Astrocyte (in vitro differentiated cells and primary cell): ENCODE results near the gene ARHGEF5. TPM values are rescaled to one million over a fixed set of nuclear protein-coding genes. Genes with fewer than 3 reads are reported as not detected.

Experiments used
- DNase-seq: peaks from one replicate; pipeline ENCODE4 v3.0.0-alpha.2; 2010; ENCODE audit warnings: low read depth
- FAIRE-seq: peaks from 2 replicates; lab custom pipeline; 2011; peaks lifted over from hg19 to GRCh38; lab: Jason Lieb, UNC
- H2AFZ ChIP-seq: 2 replicates; pipeline ENCODE4 v1.6.0; 2012; ENCODE audit warnings: low read depth, low read length, inconsistent platforms
- H3K27ac ChIP-seq: 2 replicates; pipeline ENCODE4 v1.5.1; 2011; ENCODE audit warnings: low read depth, low read length, inconsistent platforms
- H3K27me3 ChIP-seq: 2 replicates; pipeline ENCODE4 v1.6.0; 2011; ENCODE audit warnings: low read length, inconsistent platforms; ENCODE audit not compliant: insufficient read depth
- H3K36me3 ChIP-seq: 2 replicates; pipeline ENCODE4 v1.5.1; 2011; ENCODE audit warnings: low read length, inconsistent platforms; ENCODE audit not compliant: insufficient read depth
- H3K4me1 ChIP-seq: 2 replicates; pipeline ENCODE4 v1.5.1; 2011; ENCODE audit warnings: low read length, inconsistent platforms; ENCODE audit not compliant: insufficient read depth
- H3K4me2 ChIP-seq: 2 replicates; pipeline ENCODE4 v1.6.0; 2012; ENCODE audit warnings: low read length, inconsistent platforms
- H3K4me3 ChIP-seq: 2 replicates; pipeline ENCODE4 v1.5.1; 2011; ENCODE audit warnings: low read depth, mild to moderate bottlenecking, low read length, inconsistent platforms; ENCODE audit not compliant: insufficient read depth
- H3K79me2 ChIP-seq: 2 replicates; pipeline ENCODE4 v1.6.0; 2012; ENCODE audit warnings: mild to moderate bottlenecking, low read length, inconsistent platforms; ENCODE audit not compliant: insufficient read depth
- H3K9ac ChIP-seq: 2 replicates; pipeline ENCODE4 v1.6.0; 2012; ENCODE audit warnings: mild to moderate bottlenecking, low read length, inconsistent platforms
- H3K9me3 ChIP-seq: 2 replicates; pipeline ENCODE4 v1.5.1; 2012; ENCODE audit warnings: low read depth, mild to moderate bottlenecking, low read length, inconsistent platforms; ENCODE audit not compliant: insufficient read depth
- H4K20me1 ChIP-seq: 2 replicates; pipeline ENCODE4 v1.6.0; 2012; ENCODE audit warnings: low read length, inconsistent platforms; ENCODE audit not compliant: insufficient read depth
- H3K27ac Mint-ChIP-seq: one replicate; pipeline ENCODE4 v1.8.0; 2021; ENCODE audit warnings: mild to moderate bottlenecking, mixed read lengths; ENCODE audit not compliant: unreplicated experiment
- H3K27me3 Mint-ChIP-seq: one replicate; pipeline ENCODE4 v1.8.0; 2021; ENCODE audit warnings: low read depth, mixed read lengths; ENCODE audit not compliant: unreplicated experiment
- H3K36me3 Mint-ChIP-seq: one replicate; pipeline ENCODE4 v1.8.0; 2021; ENCODE audit warnings: low read depth, mixed read lengths; ENCODE audit not compliant: unreplicated experiment
- H3K4me1 Mint-ChIP-seq: one replicate; pipeline ENCODE4 v1.8.0; 2021; ENCODE audit warnings: low read depth, mixed read lengths; ENCODE audit not compliant: unreplicated experiment
- H3K4me3 Mint-ChIP-seq: one replicate; pipeline ENCODE4 v1.8.0; 2021; ENCODE audit warnings: mild to moderate bottlenecking, moderate library complexity, mixed read lengths; ENCODE audit not compliant: unreplicated experiment
- H3K9me3 Mint-ChIP-seq: one replicate; pipeline ENCODE4 v1.8.0; 2021; ENCODE audit warnings: mild to moderate bottlenecking, mixed read lengths; ENCODE audit not compliant: unreplicated experiment
- EZH2 ChIP-seq: IDR thresholded peaks from 2 replicates; pipeline ENCODE4 v1.6.1; 2012; ENCODE audit warnings: mild to moderate bottlenecking, low read length, inconsistent platforms; ENCODE audit not compliant: insufficient read depth
- total RNA-seq: library from RNA; stranded (reverse); gene quantifications from 2 replicates; pipeline ENCODE4 v1.2.1, GENCODE V29; 2021
- TF ChIP-seq, protein P1 (sequence below): IDR thresholded peaks from 2 replicates; pipeline ENCODE4 v1.5.1; 2011; ENCODE audit warnings: low read depth, mild to moderate bottlenecking, inconsistent platforms, low read length, moderate library complexity; ENCODE audit not compliant: insufficient read depth

ARHGEF5 gene
- total RNA-seq, 1 donor from 2014 or later = 9.3 TPM

DNA sequence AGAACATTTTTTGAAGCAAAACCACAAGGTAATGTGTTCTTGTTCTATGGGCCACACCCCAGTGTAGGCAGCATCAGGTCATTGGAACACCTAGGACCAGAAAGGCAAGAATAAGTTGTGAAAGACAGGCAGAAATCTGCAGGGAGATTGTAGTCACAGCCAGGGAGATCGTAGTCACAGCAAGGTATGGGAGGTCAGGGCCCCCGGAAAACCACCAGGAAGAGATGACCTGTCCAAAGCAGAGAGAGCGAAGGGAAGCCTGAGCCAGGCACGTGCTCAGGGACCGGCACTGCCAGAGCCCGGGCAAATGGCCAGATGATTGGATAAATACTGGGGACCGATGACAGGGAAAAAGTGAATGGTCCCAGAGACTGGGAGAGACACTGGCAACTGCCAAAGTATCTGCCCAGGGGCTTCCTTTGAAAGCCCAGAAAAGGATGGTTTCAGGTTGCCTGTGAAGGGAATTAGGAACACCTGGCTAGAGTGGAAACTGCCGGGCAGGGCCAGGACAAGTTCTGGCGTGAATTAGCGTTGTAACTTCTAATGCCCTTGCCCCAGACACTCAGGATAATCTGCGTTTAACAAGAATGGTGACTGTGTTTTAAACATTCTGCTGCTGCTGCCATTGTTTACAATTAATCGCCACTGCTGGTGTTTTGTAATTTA, 52.2 kb downstream of the ARHGEF5 start:
- TF ChIP-seq, protein P1, sequence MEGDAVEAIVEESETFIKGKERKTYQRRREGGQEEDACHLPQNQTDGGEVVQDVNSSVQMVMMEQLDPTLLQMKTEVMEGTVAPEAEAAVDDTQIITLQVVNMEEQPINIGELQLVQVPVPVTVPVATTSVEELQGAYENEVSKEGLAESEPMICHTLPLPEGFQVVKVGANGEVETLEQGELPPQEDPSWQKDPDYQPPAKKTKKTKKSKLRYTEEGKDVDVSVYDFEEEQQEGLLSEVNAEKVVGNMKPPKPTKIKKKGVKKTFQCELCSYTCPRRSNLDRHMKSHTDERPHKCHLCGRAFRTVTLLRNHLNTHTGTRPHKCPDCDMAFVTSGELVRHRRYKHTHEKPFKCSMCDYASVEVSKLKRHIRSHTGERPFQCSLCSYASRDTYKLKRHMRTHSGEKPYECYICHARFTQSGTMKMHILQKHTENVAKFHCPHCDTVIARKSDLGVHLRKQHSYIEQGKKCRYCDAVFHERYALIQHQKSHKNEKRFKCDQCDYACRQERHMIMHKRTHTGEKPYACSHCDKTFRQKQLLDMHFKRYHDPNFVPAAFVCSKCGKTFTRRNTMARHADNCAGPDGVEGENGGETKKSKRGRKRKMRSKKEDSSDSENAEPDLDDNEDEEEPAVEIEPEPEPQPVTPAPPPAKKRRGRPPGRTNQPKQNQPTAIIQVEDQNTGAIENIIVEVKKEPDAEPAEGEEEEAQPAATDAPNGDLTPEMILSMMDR = no peak
- TF ChIP-seq EZH2 = no peak
- H3K27ac Mint-ChIP-seq = no peak overlapping the region
- no peak overlapping the region for H3K9ac ChIP-seq
- no peaks in the 10 kb centered on the region for H3K79me2 ChIP-seq
- no peaks in the 10 kb centered on the region for H3K9me3 Mint-ChIP-seq
- no peak overlapping the region for H3K4me2 ChIP-seq
- FAIRE-seq (no peak), DNase-seq (no peak)
- no peaks in the 10 kb centered on the region for H3K36me3 ChIP-seq
- peaks cover 3% of the 10 kb centered on the region for H3K4me1 Mint-ChIP-seq
- no peak overlapping the region for H3K27ac ChIP-seq
- peaks cover 8% of the 10 kb centered on the region for H3K27me3 Mint-ChIP-seq
- no peaks in the 10 kb centered on the region for H4K20me1 ChIP-seq
- H2AFZ ChIP-seq = no peak overlapping the region
- no peaks in the 10 kb centered on the region for H3K4me1 ChIP-seq
- no peaks in the 10 kb centered on the region for H3K36me3 Mint-ChIP-seq
- no peaks in the 10 kb centered on the region for H3K9me3 ChIP-seq
- H3K27me3 ChIP-seq = no peaks in the 10 kb centered on the region
- H3K4me3 Mint-ChIP-seq = no peak overlapping the region
- no peak overlapping the region for H3K4me3 ChIP-seq

- no peaks in the 10 kb centered on the region for H4K20me1 ChIP-seq
- H3K4me2 ChIP-seq = no peak overlapping the region
- Mint-ChIP-seq H3K27ac (no peak overlapping the region), H3K27me3 (peaks cover 7% of the 10 kb centered on the region), H3K9me3 (no peaks in the 10 kb centered on the region), H3K36me3 (no peaks in the 10 kb centered on the region), H3K4me3 (no peak overlapping the region), H3K4me1 (peaks cover 3% of the 10 kb centered on the region)
- no peaks in the 10 kb centered on the region for H3K27me3 ChIP-seq
- no peak for TF ChIP-seq EZH2
- TF ChIP-seq, protein P1 = no peak
- H2AFZ ChIP-seq = no peak overlapping the region
- H3K9me3 ChIP-seq = no peaks in the 10 kb centered on the region
- no peak overlapping the region for H3K27ac ChIP-seq
- no peaks in the 10 kb centered on the region for H3K79me2 ChIP-seq
- DNase-seq (no peak), FAIRE-seq (no peak)
- no peak overlapping the region for H3K4me3 ChIP-seq
- no peak overlapping the region for H3K9ac ChIP-seq
- H3K4me1 ChIP-seq = no peaks in the 10 kb centered on the region
- no peaks in the 10 kb centered on the region for H3K36me3 ChIP-seq
Observed at GRCh38 chr7:144408121-144408520, 52.9 kb downstream of the ARHGEF5 start.

DNA sequence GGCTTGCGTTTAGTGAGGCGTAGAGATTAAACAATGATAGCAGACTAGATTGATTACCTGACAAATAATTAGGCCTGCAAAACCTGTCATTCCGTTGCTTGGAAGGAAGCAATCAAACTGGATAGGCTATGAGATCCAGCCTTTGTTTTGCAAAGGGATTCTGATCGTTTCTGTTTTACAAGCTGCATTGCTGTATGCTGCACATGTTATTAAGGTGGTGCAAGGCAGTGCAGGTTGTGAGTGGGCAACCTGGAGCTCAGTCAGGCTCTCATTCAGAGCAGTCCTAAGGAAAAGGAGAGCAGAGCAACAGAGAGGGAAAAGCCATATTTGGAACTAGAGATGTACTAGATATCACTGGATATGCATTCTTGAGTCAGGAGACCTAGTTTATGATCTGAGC, 55.2 kb downstream of the ARHGEF5 start:
- no peaks in the 10 kb centered on the region for H3K9me3 ChIP-seq
- TF ChIP-seq, protein P1 = no peak
- no peak for TF ChIP-seq EZH2
- no peaks in the 10 kb centered on the region for H3K27me3 ChIP-seq
- no peaks in the 10 kb centered on the region for H3K36me3 ChIP-seq
- no peak overlapping the region for H2AFZ ChIP-seq
- no peaks in the 10 kb centered on the region for H3K36me3 Mint-ChIP-seq
- H3K4me2 ChIP-seq = no peak overlapping the region
- no peaks in the 10 kb centered on the region for H4K20me1 ChIP-seq
- H3K4me1 ChIP-seq = no peaks in the 10 kb centered on the region
- FAIRE-seq = no peak
- H3K4me3 ChIP-seq = no peak overlapping the region
- no peaks in the 10 kb centered on the region for H3K79me2 ChIP-seq
- DNase-seq = no peak
- H3K27me3 Mint-ChIP-seq = peaks cover 7% of the 10 kb centered on the region
- peaks cover 3% of the 10 kb centered on the region for H3K4me1 Mint-ChIP-seq
- H3K9ac ChIP-seq = no peak overlapping the region
- H3K27ac Mint-ChIP-seq = no peak overlapping the region
- H3K9me3 Mint-ChIP-seq = no peaks in the 10 kb centered on the region
- no peak overlapping the region for H3K4me3 Mint-ChIP-seq
- no peak overlapping the region for H3K27ac ChIP-seq
